Activated naive CD4-positive, alpha-beta T cell treated with Interleukin-2 at 50 U/mL for 16 hours (primary cell): ENCODE data around the gene CCL26.
"Not testable (repeated sequence)": the region's sequence is repeated elsewhere in the genome, so short reads cannot be mapped to it uniquely, and the experiment has no call there.

Experiments
- DNase-seq: peaks from one replicate; pipeline ENCODE4 v3.0.0-alpha.2; 2020

CCL26 gene, protein sequence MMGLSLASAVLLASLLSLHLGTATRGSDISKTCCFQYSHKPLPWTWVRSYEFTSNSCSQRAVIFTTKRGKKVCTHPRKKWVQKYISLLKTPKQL

DNA sequence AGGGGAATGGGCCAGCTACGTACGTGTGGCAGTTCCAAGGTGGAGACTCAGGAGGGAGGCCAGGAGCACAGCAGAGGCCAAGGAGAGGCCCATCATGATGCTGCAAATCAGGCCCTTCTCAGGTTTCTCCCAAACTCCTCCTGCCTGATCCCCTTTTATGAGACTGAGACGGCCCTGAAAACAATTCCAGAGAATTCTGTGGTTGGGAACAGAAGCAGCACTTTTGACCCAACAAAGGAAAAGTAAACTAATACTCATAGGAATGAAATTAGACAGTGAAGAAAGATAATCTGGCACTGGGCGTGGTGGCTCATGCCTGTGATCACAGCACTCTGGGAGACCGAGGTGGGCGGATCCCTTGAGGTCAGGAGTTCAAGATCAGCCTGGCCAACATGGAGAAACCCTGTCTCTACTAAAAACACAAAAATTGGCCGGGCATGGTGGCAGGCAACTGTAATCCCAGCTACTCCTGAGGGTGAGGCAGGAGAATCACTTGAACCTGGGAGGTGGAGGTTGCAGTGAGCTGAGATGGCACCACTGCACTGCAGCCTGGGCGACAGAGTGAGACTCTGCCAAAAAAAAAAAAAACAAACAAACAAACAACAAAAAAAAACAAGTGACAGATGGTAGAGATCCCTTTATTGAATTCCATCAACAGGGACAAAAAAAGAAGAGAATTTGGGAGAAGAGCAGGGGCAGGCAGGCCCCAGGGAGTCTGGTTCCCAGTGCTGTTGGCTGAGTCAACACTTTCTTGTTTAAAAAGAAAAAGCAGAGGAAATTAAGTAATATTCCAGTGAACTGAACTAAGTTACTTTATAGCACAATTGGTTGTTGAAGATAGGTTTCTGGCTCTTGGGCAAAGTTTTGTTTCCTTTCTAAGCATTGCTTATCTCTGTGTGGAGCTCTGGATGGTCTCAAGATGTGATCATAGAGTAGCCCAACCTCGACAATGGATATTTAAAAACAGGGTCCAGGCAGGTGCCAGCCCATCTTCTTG, at the start of gene CCL26:
TSS of gene CCL26 (minus strand) at position 131 of the 997 bp plus-strand sequence. CDS start at position 96, 35 bp downstream.
- DNase-seq: no peak

DNA sequence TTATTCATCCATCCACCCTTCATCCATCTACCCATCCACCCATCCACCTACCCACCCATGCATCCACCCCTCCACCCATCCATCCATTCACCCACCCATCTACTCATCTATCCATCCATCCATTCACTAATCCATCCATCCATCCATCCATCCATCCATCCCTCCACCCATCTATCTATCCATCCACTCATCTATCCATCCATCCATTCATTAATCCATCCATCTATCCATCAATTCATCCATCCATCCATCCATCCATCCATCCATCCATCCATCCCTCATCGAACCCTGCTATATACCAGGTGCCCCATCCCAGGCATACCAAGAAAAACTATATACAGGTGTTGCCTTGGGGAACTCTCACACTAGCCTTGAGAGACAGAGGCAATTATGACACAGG, 48.7 kb upstream of the CCL26 start:
- no peak for DNase-seq

- DNase-seq: no peak
Measured at GRCh38 chr7:75819711-75820110, 47.7 kb upstream of the CCL26 start.

GRCh38 chr7:75818472-75818871, 46.5 kb upstream of the CCL26 start:
- no peak for DNase-seq

- no peak for DNase-seq
Measured at GRCh38 chr7:75817116-75817515, 45.1 kb upstream of the CCL26 start.

DNA sequence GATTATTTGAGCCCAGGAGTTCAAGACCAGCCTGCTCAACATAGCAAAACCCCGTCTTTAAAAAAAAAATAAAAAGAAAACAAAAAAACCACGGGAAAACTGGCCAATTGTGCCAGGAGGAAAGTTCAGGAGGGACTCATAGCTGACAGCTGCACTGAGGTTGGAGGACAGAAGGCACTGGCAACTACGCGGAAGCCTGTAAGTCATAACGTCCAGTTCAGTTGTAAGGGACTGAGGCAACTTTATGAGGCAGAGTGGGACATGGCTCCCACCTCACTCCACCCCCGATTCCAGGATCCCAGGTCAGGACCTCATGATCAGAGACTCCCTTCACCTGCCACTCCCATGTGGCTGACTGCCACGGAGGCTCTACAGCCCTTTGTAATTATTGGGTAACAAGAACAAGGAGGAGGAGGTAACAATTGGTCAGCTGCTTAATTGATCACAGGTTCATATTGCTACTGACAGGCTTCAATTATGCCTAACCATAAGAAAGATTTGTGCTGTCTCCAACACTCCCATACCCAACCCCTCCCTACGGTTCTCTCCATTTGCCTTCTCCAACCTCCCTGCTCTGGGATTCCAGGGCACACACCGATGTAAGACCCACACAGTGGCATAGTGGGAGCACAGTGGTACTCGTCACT, 43.5 kb upstream of the CCL26 start:
- no peak for DNase-seq

DNA sequence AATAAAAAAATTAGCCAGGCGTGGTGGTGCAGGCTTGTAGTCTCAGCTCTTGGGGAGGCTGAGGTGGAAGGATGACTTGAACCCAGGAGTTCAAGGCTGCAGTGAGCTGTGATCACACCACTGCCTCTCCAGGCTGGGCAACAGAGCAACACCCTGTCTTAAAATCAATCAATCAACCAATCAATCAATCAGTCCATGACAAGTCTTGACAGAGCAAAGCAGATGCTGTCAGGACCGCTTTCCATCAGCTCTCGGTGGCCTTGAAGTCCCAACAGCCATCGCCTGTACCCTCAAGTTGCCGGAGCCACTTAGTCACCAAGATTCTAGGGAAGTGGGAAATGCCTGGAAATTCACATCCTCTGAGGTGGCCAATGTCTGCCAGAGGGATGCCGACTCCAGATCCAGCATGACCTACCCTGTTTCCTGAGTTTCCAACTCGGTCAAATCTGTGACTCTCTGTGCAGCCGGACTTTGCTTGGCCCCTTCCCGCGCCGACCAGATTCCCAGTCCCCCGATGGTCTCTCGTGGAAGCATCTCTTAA, 42.5 kb upstream of the CCL26 start:
- DNase-seq: no peak

- no peak for DNase-seq
Measured at GRCh38 chr7:75813781-75814236, 41.8 kb upstream of the CCL26 start, which contains the start of gene CCL24. CCL24 (minus strand) TSS chr7:75813806; CDS start chr7:75813715, 91 bp downstream.

- no peak for DNase-seq
Measured at GRCh38 chr7:75813084-75813483, 41.1 kb upstream of the CCL26 start.

DNA sequence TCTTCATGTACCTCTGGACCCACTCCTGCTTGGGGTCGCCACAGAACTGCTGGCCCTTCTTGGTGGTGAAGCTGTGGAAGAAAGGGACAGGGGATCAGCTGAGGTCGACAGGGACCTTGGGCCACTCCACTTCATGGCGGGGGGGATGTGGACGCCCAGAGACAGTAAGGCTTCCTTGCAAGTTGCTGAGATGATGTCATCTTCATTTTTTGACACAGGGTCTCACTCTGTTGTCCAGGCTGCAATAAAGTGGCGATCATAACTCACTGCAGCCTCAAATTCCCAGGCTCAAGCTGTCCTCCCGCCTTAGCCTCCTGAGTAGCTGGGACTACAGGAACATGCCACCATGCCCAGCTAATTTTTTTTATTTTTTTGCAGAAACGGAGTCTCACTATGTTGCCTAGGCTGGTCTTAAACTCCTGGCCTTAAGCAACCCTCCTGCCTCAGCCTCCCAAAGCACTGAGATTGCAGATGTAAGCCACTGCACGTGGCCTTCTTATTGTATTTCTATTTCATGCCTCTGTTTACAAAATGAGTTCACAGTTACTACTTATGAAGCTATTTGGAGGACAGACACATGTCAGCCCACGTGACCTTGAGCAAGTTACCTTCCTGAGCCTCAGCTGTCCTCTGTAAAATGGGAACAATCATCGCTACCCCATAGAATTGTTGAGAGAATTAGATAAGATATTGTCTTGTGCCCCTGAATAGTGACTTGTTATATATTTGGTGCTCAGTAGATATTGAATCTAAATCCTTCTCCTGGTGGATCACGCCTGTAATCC, 40.1 kb upstream of the CCL26 start:
- no peak for DNase-seq

GRCh38 chr7:75809396-75809795, 37.4 kb upstream of the CCL26 start:
- DNase-seq: no peak

GRCh38 chr7:75808106-75808505, 36.1 kb upstream of the CCL26 start:
- DNase-seq: no peak

DNA sequence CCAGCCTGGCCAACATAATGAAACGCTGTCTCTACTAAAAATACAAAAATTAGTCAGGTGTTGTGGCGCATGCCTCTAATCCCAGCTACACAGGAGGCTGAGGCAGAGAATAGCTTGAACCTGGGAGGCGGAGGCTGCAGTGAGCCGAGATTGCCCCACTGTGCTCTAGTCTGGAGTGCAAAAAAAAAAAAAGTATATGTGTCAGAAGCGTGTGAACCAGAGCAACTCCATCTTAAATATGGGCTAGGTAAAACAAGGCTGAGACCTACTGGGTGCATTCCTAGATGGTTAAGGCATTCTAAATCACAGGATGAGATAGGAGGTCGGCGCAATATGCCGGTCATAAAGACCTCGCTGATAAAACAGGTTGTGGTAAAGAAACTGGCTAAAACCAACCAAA, 35.4 kb upstream of the CCL26 start:
- no peak for DNase-seq

- no peak for DNase-seq
Measured at GRCh38 chr7:75806560-75807307, 34.7 kb upstream of the CCL26 start.

GRCh38 chr7:75804705-75805104, 32.7 kb upstream of the CCL26 start:
- no peak for DNase-seq

GRCh38 chr7:75804004-75804403, 32.0 kb upstream of the CCL26 start:
- DNase-seq: no peak

GRCh38 chr7:75802552-75802821, 30.5 kb upstream of the CCL26 start:
- no peak for DNase-seq

DNA sequence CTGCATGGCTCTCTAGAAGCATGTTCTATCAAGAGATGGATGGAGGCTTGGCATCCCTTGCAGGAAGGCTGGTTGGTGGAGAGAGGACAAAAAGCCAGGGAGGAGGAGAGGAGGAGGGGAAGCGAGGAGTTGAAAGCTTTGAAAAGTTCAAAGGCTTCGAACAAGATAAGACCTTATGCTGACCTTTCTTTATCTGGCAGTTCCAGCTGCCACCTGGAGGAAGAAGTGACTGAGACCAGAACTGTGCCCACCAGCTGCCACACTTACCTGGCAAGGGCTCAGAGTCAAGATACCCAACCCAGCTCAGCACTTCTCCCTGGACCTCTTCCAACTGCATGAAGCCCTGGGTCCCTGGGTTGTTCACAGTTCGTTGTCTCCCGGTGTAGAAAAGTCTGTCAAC, 26.8 kb upstream of the CCL26 start:
- no peak for DNase-seq

- no peak for DNase-seq
Measured at GRCh38 chr7:75796420-75796819, 24.4 kb upstream of the CCL26 start.

GRCh38 chr7:75795831-75796285, 23.8 kb upstream of the CCL26 start:
- no peak for DNase-seq

DNA sequence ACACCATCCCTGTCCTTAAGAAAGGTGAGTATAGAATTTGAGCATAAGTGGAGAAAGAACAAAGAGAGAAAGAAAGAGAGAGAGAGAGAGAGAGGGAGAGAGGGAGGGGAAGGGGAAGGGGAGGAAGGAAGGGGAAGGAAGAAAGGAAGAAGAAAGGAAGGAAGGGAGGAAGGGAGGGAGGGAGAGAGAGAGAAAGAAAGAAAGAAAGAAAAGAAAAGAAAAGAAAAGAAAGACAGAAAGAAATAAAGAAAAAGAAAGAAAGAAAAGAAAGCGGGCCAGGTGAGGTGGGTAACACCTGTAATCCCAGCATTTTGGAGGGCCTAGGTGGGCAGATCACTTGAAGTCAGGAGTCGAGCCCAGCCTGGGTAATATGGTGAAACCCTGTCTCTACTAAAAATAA, 21.7 kb upstream of the CCL26 start:
- no peak for DNase-seq

GRCh38 chr7:75792567-75792966, 20.6 kb upstream of the CCL26 start:
- not testable (repeated sequence) for DNase-seq
